GM23248 (cell line): Measurements from ENCODE around the gene PSMA7.

ENCODE experiments used
- EZH2 ChIP-seq: fragments of 200-600 bp; sonication (generic); IDR thresholded peaks from 2 replicates; pipeline ENCODE4 v1.6.1; 2018; ENCODE audit warnings: antibody characterized with exemption, mild to moderate bottlenecking; ENCODE audit not compliant: insufficient read depth, poor library complexity, severe bottlenecking
- EZH2phosphoT487 ChIP-seq: fragments of 200-600 bp; sonication (generic); IDR thresholded peaks from 2 replicates; pipeline ENCODE4 v1.6.1; 2018; ENCODE audit warnings: antibody characterized with exemption, moderate library complexity, mild to moderate bottlenecking, low read depth; ENCODE audit not compliant: insufficient read depth

- TF ChIP-seq EZH2 = no peak
- TF ChIP-seq EZH2phosphoT487 = no peak
Measured at GRCh38 chr20:62104234-62104789, 38.9 kb downstream of the PSMA7 start.
